OCI-LY3 (cell line): ENCODE data around the gene ATP8A2.

ENCODE experiments used
- CTCF ChIP-seq: fragments of 200-600, 300-600 bp; sonication (generic); IDR thresholded peaks from 2 replicates; pipeline ENCODE4 v1.5.1; 2014; ENCODE audit warnings: antibody characterized with exemption, low read length, low read depth
- EZH2phosphoT487 ChIP-seq: fragments of 200-600 bp; shearing (Covaris generic); IDR thresholded peaks from 2 replicates; pipeline ENCODE4 v1.6.1; 2018; ENCODE audit warnings: antibody characterized with exemption, mixed run types, low read depth

DNA sequence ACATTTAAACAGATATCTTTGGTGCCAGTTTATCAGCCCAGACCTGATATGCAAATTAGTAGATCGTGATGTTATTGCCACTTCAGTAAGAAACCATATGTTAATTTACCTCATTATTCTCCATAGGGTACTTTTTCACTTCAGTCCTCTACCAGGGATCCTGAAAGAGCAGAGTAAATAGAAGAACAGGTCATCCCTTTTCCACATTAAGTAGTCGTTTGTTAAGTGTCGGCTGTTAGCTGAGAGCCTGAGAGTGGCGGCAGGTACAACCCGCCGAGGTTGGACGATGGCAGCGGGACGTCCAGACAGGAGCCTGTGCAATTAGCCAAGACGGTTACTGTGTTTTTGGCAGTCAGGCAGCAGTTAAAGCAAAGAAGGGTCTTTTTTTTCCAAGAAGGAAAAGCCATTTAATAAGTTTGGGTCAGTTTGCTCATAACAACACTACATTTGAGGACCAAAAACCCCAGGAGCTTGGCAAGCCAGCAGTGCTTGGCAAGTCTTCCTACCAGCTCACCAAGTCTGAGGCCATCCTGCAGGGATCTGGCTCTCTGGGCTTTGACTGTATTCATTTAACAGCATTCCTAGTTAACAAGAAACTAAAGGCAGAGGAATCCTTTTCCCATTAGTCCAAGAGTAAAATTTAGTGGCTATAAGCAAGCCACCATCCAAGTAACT, 448.2 kb downstream of the ATP8A2 start:
- TF ChIP-seq CTCF (no peak), EZH2phosphoT487 (no peak)
